ENCODE results near the gene HERC3. TPM values are rescaled to one million over a fixed set of nuclear protein-coding genes. Genes with fewer than 3 reads are reported as not detected.

The HERC3 gene
- total and polyA plus RNA-seq, 2 experiments from 2014 or later = 2.2 to 2.4 TPM

DNA sequence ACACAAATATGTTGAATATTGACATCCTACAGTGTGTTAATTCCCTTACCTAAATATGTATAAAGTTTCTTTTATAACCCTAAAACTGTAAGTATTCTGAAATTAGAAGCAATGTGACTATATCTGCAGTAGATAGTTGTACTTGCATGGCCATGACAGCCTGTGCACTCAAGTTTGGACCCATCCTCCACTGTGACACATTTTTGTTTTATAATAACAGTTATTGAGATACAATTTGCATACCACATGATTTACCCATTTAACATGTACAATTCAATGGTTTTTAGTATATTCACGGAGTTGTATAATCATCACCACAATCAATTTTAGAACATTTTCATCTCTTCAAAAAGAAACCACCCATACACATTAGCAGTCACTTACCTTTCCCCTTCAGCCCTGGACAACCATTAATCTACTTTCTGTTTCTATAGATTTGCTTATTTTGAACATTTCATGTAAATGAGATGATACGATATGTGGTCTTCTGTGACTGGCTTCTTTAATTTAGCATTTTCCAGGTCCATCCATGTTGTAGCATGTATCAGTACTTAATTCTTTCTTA is 29.6 kb downstream of the HERC3 start:
- no peak for ATAC-seq
- peaks cover 2% of the 10 kb centered on the region for H3K27me3 Mint-ChIP-seq (ENCODE audit: insufficient read depth, low read depth, poor library complexity)
- H3K27ac Mint-ChIP-seq = no peak overlapping the region; the same call in 1 of the 2 replicates
- no peak for DNase-seq (ENCODE audit: low spot score)
- H3K36me3 ChIP-seq (ENCODE audit: insufficient read depth) = no peaks in the 10 kb centered on the region
- peaks cover 4% of the 10 kb centered on the region; the same call in 1 of the 3 replicates for H3K36me3 Mint-ChIP-seq (ENCODE audit: low read depth)
- no peak overlapping the region for H3K27ac ChIP-seq (ENCODE audit: low read depth)
- H4K20me1 ChIP-seq (replicated peaks; ENCODE audit: insufficient read depth) = no peaks in the 10 kb centered on the region
- no peaks in the 10 kb centered on the region for H3K9me2 ChIP-seq (ENCODE audit: insufficient read depth)
- peaks cover 7% of the 10 kb centered on the region; the same call in 1 of the 3 replicates for H3K9me3 Mint-ChIP-seq
- H3K4me1 Mint-ChIP-seq = no peaks in the 10 kb centered on the region
- H3K27me3 ChIP-seq (ENCODE audit: insufficient read depth) = no peaks in the 10 kb centered on the region
- H3K79me2 ChIP-seq (replicated peaks; ENCODE audit: insufficient read depth) = no peaks in the 10 kb centered on the region
- no peaks in the 10 kb centered on the region for H3F3A ChIP-seq (replicated peaks; ENCODE audit: low read depth)
- no peaks in the 10 kb centered on the region for H3K4me1 ChIP-seq (ENCODE audit: insufficient read depth)
- H3K4me3 Mint-ChIP-seq = no peak overlapping the region
- no peak overlapping the region for H3K4me3 ChIP-seq
- H2AFZ ChIP-seq = no peak overlapping the region
- H3K4me2 ChIP-seq = no peak overlapping the region
- no peak for TF ChIP-seq NANOG (IDR thresholded peaks at IDR 0.05; ENCODE audit: borderline replicate concordance)
- TF ChIP-seq EZH2 (IDR thresholded peaks at IDR 0.05; ENCODE audit: low read depth, unreplicated experiment) = no peak
- TF ChIP-seq POLR2AphosphoS5 (IDR thresholded peaks at IDR 0.05; ENCODE audit: low read depth) = no peak
- TF ChIP-seq ZNF331 (CRISPR knock-in tag; IDR thresholded peaks at IDR 0.05; ENCODE audit: low read depth) = no peak

DNA sequence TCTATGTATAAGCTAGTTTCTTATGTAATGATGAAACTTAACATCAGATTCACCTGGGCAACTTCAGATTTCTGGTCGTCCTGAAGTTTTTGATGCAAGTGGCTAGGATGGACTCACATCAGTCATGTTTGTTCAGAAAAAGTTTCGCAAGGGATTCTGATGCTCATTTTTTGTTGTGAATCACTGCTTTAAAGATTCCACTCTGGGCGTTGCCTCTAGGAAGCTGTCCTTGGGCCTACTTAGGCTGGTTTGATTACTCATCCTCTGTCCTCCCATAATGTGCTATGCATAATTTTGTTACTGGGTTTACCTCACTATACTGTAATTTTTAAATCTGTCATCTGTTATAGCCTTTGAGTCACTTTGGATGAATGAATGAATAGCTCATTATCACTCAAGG is 30.8 kb downstream of the HERC3 start:
- DNase-seq (ENCODE audit: low spot score) = no peak
- no peak overlapping the region for H3K27ac ChIP-seq (ENCODE audit: low read depth)
- no peaks in the 10 kb centered on the region for H3K27me3 Mint-ChIP-seq (ENCODE audit: insufficient read depth, low read depth, poor library complexity)

More for the DNA sequence above, 30.8 kb downstream of the HERC3 start:
- H3K79me2 ChIP-seq (replicated peaks; ENCODE audit: insufficient read depth) = no peaks in the 10 kb centered on the region
- no peaks in the 10 kb centered on the region for H3K36me3 ChIP-seq (ENCODE audit: insufficient read depth)
- H3K27me3 ChIP-seq (ENCODE audit: insufficient read depth) = no peaks in the 10 kb centered on the region
- no peaks in the 10 kb centered on the region for H3K9me2 ChIP-seq (ENCODE audit: insufficient read depth)
- no peak overlapping the region for H3K4me3 ChIP-seq
- no peak overlapping the region for H3K27ac Mint-ChIP-seq
- no peaks in the 10 kb centered on the region for H4K20me1 ChIP-seq (replicated peaks; ENCODE audit: insufficient read depth)
- no peak for ATAC-seq
- H3K4me1 ChIP-seq (ENCODE audit: insufficient read depth) = no peaks in the 10 kb centered on the region
- no peak overlapping the region for H3K4me2 ChIP-seq
- TF ChIP-seq, protein P1, sequence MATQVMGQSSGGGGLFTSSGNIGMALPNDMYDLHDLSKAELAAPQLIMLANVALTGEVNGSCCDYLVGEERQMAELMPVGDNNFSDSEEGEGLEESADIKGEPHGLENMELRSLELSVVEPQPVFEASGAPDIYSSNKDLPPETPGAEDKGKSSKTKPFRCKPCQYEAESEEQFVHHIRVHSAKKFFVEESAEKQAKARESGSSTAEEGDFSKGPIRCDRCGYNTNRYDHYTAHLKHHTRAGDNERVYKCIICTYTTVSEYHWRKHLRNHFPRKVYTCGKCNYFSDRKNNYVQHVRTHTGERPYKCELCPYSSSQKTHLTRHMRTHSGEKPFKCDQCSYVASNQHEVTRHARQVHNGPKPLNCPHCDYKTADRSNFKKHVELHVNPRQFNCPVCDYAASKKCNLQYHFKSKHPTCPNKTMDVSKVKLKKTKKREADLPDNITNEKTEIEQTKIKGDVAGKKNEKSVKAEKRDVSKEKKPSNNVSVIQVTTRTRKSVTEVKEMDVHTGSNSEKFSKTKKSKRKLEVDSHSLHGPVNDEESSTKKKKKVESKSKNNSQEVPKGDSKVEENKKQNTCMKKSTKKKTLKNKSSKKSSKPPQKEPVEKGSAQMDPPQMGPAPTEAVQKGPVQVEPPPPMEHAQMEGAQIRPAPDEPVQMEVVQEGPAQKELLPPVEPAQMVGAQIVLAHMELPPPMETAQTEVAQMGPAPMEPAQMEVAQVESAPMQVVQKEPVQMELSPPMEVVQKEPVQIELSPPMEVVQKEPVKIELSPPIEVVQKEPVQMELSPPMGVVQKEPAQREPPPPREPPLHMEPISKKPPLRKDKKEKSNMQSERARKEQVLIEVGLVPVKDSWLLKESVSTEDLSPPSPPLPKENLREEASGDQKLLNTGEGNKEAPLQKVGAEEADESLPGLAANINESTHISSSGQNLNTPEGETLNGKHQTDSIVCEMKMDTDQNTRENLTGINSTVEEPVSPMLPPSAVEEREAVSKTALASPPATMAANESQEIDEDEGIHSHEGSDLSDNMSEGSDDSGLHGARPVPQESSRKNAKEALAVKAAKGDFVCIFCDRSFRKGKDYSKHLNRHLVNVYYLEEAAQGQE (IDR thresholded peaks at IDR 0.05; ENCODE audit: unreplicated experiment) = no peak
- TF ChIP-seq ZNF331 (CRISPR knock-in tag; IDR thresholded peaks at IDR 0.05; ENCODE audit: low read depth) (no peak), EZH2 (IDR thresholded peaks at IDR 0.05; ENCODE audit: low read depth, unreplicated experiment) (no peak)
- TF ChIP-seq, protein P2, sequence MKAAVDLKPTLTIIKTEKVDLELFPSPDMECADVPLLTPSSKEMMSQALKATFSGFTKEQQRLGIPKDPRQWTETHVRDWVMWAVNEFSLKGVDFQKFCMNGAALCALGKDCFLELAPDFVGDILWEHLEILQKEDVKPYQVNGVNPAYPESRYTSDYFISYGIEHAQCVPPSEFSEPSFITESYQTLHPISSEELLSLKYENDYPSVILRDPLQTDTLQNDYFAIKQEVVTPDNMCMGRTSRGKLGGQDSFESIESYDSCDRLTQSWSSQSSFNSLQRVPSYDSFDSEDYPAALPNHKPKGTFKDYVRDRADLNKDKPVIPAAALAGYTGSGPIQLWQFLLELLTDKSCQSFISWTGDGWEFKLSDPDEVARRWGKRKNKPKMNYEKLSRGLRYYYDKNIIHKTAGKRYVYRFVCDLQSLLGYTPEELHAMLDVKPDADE (IDR thresholded peaks at IDR 0.05) = no peak
- TF ChIP-seq, protein P3, sequence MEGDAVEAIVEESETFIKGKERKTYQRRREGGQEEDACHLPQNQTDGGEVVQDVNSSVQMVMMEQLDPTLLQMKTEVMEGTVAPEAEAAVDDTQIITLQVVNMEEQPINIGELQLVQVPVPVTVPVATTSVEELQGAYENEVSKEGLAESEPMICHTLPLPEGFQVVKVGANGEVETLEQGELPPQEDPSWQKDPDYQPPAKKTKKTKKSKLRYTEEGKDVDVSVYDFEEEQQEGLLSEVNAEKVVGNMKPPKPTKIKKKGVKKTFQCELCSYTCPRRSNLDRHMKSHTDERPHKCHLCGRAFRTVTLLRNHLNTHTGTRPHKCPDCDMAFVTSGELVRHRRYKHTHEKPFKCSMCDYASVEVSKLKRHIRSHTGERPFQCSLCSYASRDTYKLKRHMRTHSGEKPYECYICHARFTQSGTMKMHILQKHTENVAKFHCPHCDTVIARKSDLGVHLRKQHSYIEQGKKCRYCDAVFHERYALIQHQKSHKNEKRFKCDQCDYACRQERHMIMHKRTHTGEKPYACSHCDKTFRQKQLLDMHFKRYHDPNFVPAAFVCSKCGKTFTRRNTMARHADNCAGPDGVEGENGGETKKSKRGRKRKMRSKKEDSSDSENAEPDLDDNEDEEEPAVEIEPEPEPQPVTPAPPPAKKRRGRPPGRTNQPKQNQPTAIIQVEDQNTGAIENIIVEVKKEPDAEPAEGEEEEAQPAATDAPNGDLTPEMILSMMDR (conservative IDR thresholded peaks at IDR 0.05; ENCODE audit: low read depth in 2 of 2) = no peak
- TF ChIP-seq, protein P4, sequence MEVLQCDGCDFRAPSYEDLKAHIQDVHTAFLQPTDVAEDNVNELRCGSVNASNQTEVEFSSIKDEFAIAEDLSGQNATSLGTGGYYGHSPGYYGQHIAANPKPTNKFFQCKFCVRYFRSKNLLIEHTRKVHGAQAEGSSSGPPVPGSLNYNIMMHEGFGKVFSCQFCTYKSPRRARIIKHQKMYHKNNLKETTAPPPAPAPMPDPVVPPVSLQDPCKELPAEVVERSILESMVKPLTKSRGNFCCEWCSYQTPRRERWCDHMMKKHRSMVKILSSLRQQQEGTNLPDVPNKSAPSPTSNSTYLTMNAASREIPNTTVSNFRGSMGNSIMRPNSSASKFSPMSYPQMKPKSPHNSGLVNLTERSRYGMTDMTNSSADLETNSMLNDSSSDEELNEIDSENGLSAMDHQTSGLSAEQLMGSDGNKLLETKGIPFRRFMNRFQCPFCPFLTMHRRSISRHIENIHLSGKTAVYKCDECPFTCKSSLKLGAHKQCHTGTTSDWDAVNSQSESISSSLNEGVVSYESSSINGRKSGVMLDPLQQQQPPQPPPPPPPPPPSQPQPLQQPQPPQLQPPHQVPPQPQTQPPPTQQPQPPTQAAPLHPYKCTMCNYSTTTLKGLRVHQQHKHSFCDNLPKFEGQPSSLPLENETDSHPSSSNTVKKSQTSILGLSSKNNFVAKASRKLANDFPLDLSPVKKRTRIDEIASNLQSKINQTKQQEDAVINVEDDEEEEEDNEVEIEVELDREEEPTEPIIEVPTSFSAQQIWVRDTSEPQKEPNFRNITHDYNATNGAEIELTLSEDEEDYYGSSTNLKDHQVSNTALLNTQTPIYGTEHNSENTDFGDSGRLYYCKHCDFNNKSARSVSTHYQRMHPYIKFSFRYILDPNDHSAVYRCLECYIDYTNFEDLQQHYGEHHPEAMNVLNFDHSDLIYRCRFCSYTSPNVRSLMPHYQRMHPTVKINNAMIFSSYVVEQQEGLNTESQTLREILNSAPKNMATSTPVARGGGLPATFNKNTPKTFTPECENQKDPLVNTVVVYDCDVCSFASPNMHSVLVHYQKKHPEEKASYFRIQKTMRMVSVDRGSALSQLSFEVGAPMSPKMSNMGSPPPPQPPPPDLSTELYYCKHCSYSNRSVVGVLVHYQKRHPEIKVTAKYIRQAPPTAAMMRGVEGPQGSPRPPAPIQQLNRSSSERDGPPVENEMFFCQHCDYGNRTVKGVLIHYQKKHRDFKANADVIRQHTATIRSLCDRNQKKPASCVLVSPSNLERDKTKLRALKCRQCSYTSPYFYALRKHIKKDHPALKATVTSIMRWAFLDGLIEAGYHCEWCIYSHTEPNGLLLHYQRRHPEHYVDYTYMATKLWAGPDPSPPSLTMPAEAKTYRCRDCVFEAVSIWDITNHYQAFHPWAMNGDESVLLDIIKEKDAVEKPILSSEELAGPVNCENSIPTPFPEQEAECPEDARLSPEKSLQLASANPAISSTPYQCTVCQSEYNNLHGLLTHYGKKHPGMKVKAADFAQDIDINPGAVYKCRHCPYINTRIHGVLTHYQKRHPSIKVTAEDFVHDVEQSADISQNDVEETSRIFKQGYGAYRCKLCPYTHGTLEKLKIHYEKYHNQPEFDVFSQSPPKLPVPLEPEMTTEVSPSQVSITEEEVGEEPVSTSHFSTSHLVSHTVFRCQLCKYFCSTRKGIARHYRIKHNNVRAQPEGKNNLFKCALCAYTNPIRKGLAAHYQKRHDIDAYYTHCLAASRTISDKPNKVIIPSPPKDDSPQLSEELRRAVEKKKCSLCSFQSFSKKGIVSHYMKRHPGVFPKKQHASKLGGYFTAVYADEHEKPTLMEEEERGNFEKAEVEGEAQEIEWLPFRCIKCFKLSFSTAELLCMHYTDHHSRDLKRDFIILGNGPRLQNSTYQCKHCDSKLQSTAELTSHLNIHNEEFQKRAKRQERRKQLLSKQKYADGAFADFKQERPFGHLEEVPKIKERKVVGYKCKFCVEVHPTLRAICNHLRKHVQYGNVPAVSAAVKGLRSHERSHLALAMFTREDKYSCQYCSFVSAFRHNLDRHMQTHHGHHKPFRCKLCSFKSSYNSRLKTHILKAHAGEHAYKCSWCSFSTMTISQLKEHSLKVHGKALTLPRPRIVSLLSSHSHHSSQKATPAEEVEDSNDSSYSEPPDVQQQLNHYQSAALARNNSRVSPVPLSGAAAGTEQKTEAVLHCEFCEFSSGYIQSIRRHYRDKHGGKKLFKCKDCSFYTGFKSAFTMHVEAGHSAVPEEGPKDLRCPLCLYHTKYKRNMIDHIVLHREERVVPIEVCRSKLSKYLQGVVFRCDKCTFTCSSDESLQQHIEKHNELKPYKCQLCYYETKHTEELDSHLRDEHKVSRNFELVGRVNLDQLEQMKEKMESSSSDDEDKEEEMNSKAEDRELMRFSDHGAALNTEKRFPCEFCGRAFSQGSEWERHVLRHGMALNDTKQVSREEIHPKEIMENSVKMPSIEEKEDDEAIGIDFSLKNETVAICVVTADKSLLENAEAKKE (CRISPR knock-in tag; IDR thresholded peaks at IDR 0.05) = no peak
- H3K4me3 Mint-ChIP-seq = no peak overlapping the region
- no peaks in the 10 kb centered on the region for H3K4me1 Mint-ChIP-seq
- H3F3A ChIP-seq (replicated peaks; ENCODE audit: low read depth) = no peaks in the 10 kb centered on the region
- H3K36me3 Mint-ChIP-seq (ENCODE audit: low read depth) = peaks cover 4% of the 10 kb centered on the region; the same call in 1 of the 3 replicates
- H2AFZ ChIP-seq = no peak overlapping the region
- peaks cover 7% of the 10 kb centered on the region; the same call in 1 of the 3 replicates for H3K9me3 Mint-ChIP-seq
